Activated CD8-positive, alpha-beta T cell treated with anti-CD3 and anti-CD28 coated beads for 36 hours (primary cell): ENCODE results near the gene HACD3. TPM values are rescaled to one million over a fixed set of nuclear protein-coding genes. Genes with fewer than 3 reads are reported as not detected.
"Not testable (repeated sequence)": the region's sequence is repeated elsewhere in the genome, so short reads cannot be mapped to it uniquely, and the experiment has no call there.

Experiments
- ATAC-seq: fragments of 200-7000 bp; cut with Tn5 transposase; one replicate; pipeline ENCODE4 v1.10.0; 2021; ENCODE audit warnings: mild to moderate bottlenecking, moderate library complexity
- CTCF ChIA-PET: fragments of 350-600 bp; sonication (Branson Sonifier 250); formaldehyde crosslinking; loops from one replicate; lab custom pipeline; 2021; ENCODE audit warnings: antibody characterized with exemption; lab: Charles Lee
- POLR2A ChIA-PET: fragments of 350-600 bp; sonication (Branson Sonifier 250); formaldehyde crosslinking; loops from one replicate; lab custom pipeline; 2021; ENCODE audit warnings: antibody characterized with exemption; lab: Charles Lee
- DNase-seq: peaks from one replicate; pipeline ENCODE4 v3.0.0-alpha.2; 2020
- H3K27ac Mint-ChIP-seq: one replicate; pipeline ENCODE4 v1.8.0; 2021; ENCODE audit warnings: mild to moderate bottlenecking, mixed read lengths
- H3K27me3 Mint-ChIP-seq: one replicate; pipeline ENCODE4 v1.8.0; 2021; ENCODE audit warnings: mixed read lengths
- H3K36me3 Mint-ChIP-seq: one replicate; pipeline ENCODE4 v1.8.0; 2021; ENCODE audit warnings: low read depth, mixed read lengths
- H3K4me1 Mint-ChIP-seq: one replicate; pipeline ENCODE4 v1.8.0; 2021; ENCODE audit warnings: low read depth, mixed read lengths
- H3K4me3 Mint-ChIP-seq: one replicate; pipeline ENCODE4 v1.8.0; 2021; ENCODE audit warnings: mild to moderate bottlenecking, moderate library complexity, mixed read lengths
- H3K9me3 Mint-ChIP-seq: one replicate; pipeline ENCODE4 v1.8.0; 2021; ENCODE audit warnings: mixed read lengths
- CTCF ChIP-seq: fragments of 200-600 bp; IDR thresholded peaks from one replicate; pipeline ENCODE4 v1.8.0; 2022; ENCODE audit warnings: antibody characterized with exemption, mild to moderate bottlenecking
- intact Hi-C: fragments of 100-400 bp; cut with micrococcal nuclease; formaldehyde crosslinking; loops from one replicate; pipeline ENCODE4 v1.10.0; 2022
- total RNA-seq, 2 experiments: library from RNA; stranded (reverse); gene quantifications; one replicate each; pipeline ENCODE4 v1.2.3, GENCODE V29; 2021

Gene HACD3
- total RNA-seq, 2 experiments from 2014 or later: 30.2 to 32.5 TPM

GRCh38 chr15:65612616-65612946 is 82.3 kb downstream of the HACD3 start:
- peaks cover 3% of the 10 kb centered on the region for H3K36me3 Mint-ChIP-seq
- ATAC-seq (no peak), DNase-seq (peak; percentile 24)
- peak overlapping the region; percentile 91 for H3K27ac Mint-ChIP-seq
- H3K27me3 Mint-ChIP-seq: no peaks in the 10 kb centered on the region
- peaks cover 31% of the 10 kb centered on the region for H3K4me1 Mint-ChIP-seq
- H3K4me3 Mint-ChIP-seq: peak overlapping the region; percentile 93
- no peaks in the 10 kb centered on the region for H3K9me3 Mint-ChIP-seq
- no peak for TF ChIP-seq CTCF
- CTCF ChIA-PET: interaction anchor here (2.4 kb wide), 1 partner anchor 26 kb away, joined by 13 read pairs; no protein-coding TSS in a partner anchor
- intact Hi-C loops: no loop called here
- POLR2A ChIA-PET: no interaction called here

GRCh38 chr15:65612949-65613744 is 82.9 kb downstream of the HACD3 start:
- Mint-ChIP-seq H3K9me3 (no peaks in the 10 kb centered on the region), H3K36me3 (peaks cover 3% of the 10 kb centered on the region), H3K27ac (no peak overlapping the region), H3K27me3 (no peaks in the 10 kb centered on the region), H3K4me3 (no peak overlapping the region), H3K4me1 (peaks cover 25% of the 10 kb centered on the region)
- ChIA-PET POLR2A (no interaction called here), CTCF (interaction anchor here (2.4 kb wide), 1 partner anchor 26 kb away, joined by 13 read pairs; no protein-coding TSS in a partner anchor)
- intact Hi-C loops: no loop called here
- DNase-seq (no peak), ATAC-seq (no peak)
- TF ChIP-seq CTCF: no peak

DNA sequence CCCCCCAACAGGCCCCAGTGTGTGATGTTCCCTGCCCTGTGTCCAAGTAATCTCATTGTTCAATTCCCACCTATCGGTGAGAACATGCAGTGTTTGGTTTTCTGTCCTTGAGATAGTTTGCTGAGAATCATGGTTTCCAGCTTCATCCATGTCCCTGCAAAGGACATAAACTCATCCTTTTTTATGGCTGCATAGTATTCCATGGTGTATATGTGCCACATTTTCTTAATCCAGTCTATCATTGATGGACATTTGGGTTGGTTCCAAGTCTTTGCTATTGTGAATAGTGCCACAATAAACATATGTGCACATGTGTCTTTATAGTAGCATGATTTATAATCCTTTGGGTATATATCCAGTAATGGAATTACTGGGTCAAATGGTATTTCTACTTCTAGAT is 85.6 kb downstream of the HACD3 start:
- POLR2A ChIA-PET, H3K27ac Mint-ChIP-seq, H3K27me3 Mint-ChIP-seq, H3K4me3 Mint-ChIP-seq, intact Hi-C loops, H3K9me3 Mint-ChIP-seq, DNase-seq, CTCF ChIA-PET, ATAC-seq, H3K36me3 Mint-ChIP-seq: not testable (repeated sequence)
- peaks cover 15% of the 10 kb centered on the region for H3K4me1 Mint-ChIP-seq

GRCh38 chr15:65618560-65619109 is 88.4 kb downstream of the HACD3 start:
- POLR2A ChIA-PET: interaction anchor here (1.4 kb wide), 1 partner anchor 20 kb away, joined by 3 read pairs; no protein-coding TSS in a partner anchor
- no peak for ATAC-seq

GRCh38 chr15:65619626-65620290 is 89.5 kb downstream of the HACD3 start:
- POLR2A ChIA-PET: interaction anchor here (1.3 to 1.4 kb wide), 2 partner anchors 9 to 19 kb away, joined by 3 read pairs; partner anchors contain the start of gene INTS14
- Mint-ChIP-seq H3K4me3 (no peak overlapping the region), H3K4me1 (no peaks in the 10 kb centered on the region), H3K36me3 (no peaks in the 10 kb centered on the region), H3K9me3 (no peaks in the 10 kb centered on the region), H3K27ac (no peak overlapping the region), H3K27me3 (no peaks in the 10 kb centered on the region)
- intact Hi-C loops: no loop called here
- ATAC-seq (no peak), DNase-seq (no peak)
- CTCF ChIA-PET: no interaction called here
- no peak for TF ChIP-seq CTCF

More at GRCh38 chr15:65618560-65619109, 88.4 kb downstream of the HACD3 start:
- CTCF ChIA-PET: no interaction called here
- Mint-ChIP-seq H3K27me3 (no peaks in the 10 kb centered on the region), H3K36me3 (no peaks in the 10 kb centered on the region), H3K9me3 (no peaks in the 10 kb centered on the region), H3K4me3 (no peak overlapping the region), H3K4me1 (peaks cover 3% of the 10 kb centered on the region), H3K27ac (no peak overlapping the region)
- no peak for DNase-seq
- TF ChIP-seq CTCF: no peak
- intact Hi-C loops: no loop called here
